ENCODE data around the gene WBP1L. TPM values are rescaled to one million over a fixed set of nuclear protein-coding genes. Genes with fewer than 3 reads are reported as not detected.

Gene WBP1L
- polyA plus RNA-seq, 3 donors: 24.8 to 43.0 (median 38.3) TPM

- Mint-ChIP-seq H3K9me3 (peaks cover 0 to 2% (median 0%) of the 10 kb centered on the region in 7 donors), H3K27ac (peak overlapping the region; percentile 49 to 97 (median 88)), H3K4me3 (no peak overlapping the region), H3K36me3 (peaks cover 39 to 65% of the 10 kb centered on the region in 2 donors), H3K4me1 (peaks cover 63% of the 10 kb centered on the region), H3K27me3 (ENCODE audit: low read depth in 3 of 3) (no peaks in the 10 kb centered on the region)
- no peak for TF ChIP-seq CTCF (IDR thresholded peaks at IDR 0.05)
- H3K27ac ChIP-seq (ENCODE audit: low read depth in 1 of 2, low read length in 2 of 2): peak overlapping the region; percentile 14 to 75
- peak overlapping the region; percentile 15 for H3K4me2 ChIP-seq (replicated peaks; ENCODE audit: extremely low read depth, low read length, poor library complexity, severe bottlenecking)
- intact Hi-C loops (cut with micrococcal nuclease): no loop called here
- H2AFZ ChIP-seq (ENCODE audit: insufficient read depth, low read depth, low read length, poor library complexity, severe bottlenecking): no peak overlapping the region
- no peaks in the 10 kb centered on the region for H3K9me3 ChIP-seq (replicated peaks in 1 of 2; ENCODE audit: control insufficient read depth in 1 of 2, insufficient read depth in 1 of 2, low read length in 2 of 2)
- peaks cover 53 to 62% of the 10 kb centered on the region in 2 donors for H3K4me1 ChIP-seq (ENCODE audit: control insufficient read depth in 1 of 2, insufficient read depth in 2 of 2, low read length in 2 of 2)
- H3K4me3 ChIP-seq (replicated peaks in 1 of 3; ENCODE audit: low read depth in 2 of 3, low read length in 3 of 3): no peak overlapping the region
- peak overlapping the region; percentile 16 for H3K9ac ChIP-seq (ENCODE audit: insufficient read depth, low read length, poor library complexity, severe bottlenecking)
- H3K36me3 ChIP-seq (replicated peaks in 1 of 2; ENCODE audit: control insufficient read depth in 1 of 2, insufficient read depth in 2 of 2, low read length in 2 of 2): peaks cover 6 to 34% of the 10 kb centered on the region in 2 donors
- no peak for DNase-seq
- peaks cover 50% of the 10 kb centered on the region for H4K20me1 ChIP-seq (ENCODE audit: insufficient read depth, low read length)
- 59% methylated on average over 7 of the region's 9 CpGs for WGBS (ENCODE audit: insufficient coverage)
- H3K79me2 ChIP-seq (ENCODE audit: insufficient read depth, low read length): peaks cover 79% of the 10 kb centered on the region
- no peaks in the 10 kb centered on the region for H3K27me3 ChIP-seq (ENCODE audit: control insufficient read depth in 2 of 2, insufficient read depth in 2 of 2, low read length in 2 of 2)
Observed at GRCh38 chr10:102776779-102777456, 33.2 kb downstream of the WBP1L start.

GRCh38 chr10:102777711-102778453 lies 34.1 kb downstream of the WBP1L start:
- Histone ChIP-seq H3K27me3 (ENCODE audit: control insufficient read depth in 2 of 2, insufficient read depth in 2 of 2, low read length in 2 of 2) (no peaks in the 10 kb centered on the region), H3K4me3 (replicated peaks in 1 of 3; ENCODE audit: low read depth in 2 of 3, low read length in 3 of 3) (no peak overlapping the region), H4K20me1 (ENCODE audit: insufficient read depth, low read length) (peaks cover 53% of the 10 kb centered on the region), H3K36me3 (replicated peaks in 1 of 2; ENCODE audit: control insufficient read depth in 1 of 2, insufficient read depth in 2 of 2, low read length in 2 of 2) (peaks cover 6 to 35% of the 10 kb centered on the region in 2 donors), H3K4me2 (replicated peaks; ENCODE audit: extremely low read depth, low read length, poor library complexity, severe bottlenecking) (no peak overlapping the region), H3K27ac (ENCODE audit: low read depth in 1 of 2, low read length in 2 of 2) (no peak overlapping the region), H3K9ac (ENCODE audit: insufficient read depth, low read length, poor library complexity, severe bottlenecking) (no peak overlapping the region), H2AFZ (ENCODE audit: insufficient read depth, low read depth, low read length, poor library complexity, severe bottlenecking) (no peak overlapping the region), H3K79me2 (ENCODE audit: insufficient read depth, low read length) (peaks cover 87% of the 10 kb centered on the region), H3K4me1 (ENCODE audit: control insufficient read depth in 1 of 2, insufficient read depth in 2 of 2, low read length in 2 of 2) (peaks cover 59 to 67% of the 10 kb centered on the region in 2 donors), H3K9me3 (replicated peaks in 1 of 2; ENCODE audit: control insufficient read depth in 1 of 2, insufficient read depth in 1 of 2, low read length in 2 of 2) (no peaks in the 10 kb centered on the region)
- intact Hi-C loops (cut with micrococcal nuclease): no loop called here
- Mint-ChIP-seq H3K27ac (peak overlapping the region; percentile 42 to 85 (median 67)), H3K27me3 (ENCODE audit: low read depth in 3 of 3) (no peaks in the 10 kb centered on the region), H3K9me3 (peaks cover 0 to 2% (median 0%) of the 10 kb centered on the region in 7 donors), H3K4me3 (no peak overlapping the region), H3K36me3 (peaks cover 42 to 66% of the 10 kb centered on the region in 2 donors), H3K4me1 (peaks cover 67% of the 10 kb centered on the region)
- no peak for TF ChIP-seq CTCF (IDR thresholded peaks at IDR 0.05)
- DNase-seq: no peak
- WGBS (ENCODE audit: insufficient coverage): over 99% methylated on average over 13 of the region's 17 CpGs

Measured in CD14-positive monocyte (primary cell).